NCI-H1417 treated with DMSO at 0.1 percent for 48 hours (cell line): ENCODE data around the gene FAM241B.

Experiments used
- DNase-seq: peaks from one replicate; lab custom pipeline; 2025; lab: John Stamatoyannopoulos, UW

Gene FAM241B

DNA sequence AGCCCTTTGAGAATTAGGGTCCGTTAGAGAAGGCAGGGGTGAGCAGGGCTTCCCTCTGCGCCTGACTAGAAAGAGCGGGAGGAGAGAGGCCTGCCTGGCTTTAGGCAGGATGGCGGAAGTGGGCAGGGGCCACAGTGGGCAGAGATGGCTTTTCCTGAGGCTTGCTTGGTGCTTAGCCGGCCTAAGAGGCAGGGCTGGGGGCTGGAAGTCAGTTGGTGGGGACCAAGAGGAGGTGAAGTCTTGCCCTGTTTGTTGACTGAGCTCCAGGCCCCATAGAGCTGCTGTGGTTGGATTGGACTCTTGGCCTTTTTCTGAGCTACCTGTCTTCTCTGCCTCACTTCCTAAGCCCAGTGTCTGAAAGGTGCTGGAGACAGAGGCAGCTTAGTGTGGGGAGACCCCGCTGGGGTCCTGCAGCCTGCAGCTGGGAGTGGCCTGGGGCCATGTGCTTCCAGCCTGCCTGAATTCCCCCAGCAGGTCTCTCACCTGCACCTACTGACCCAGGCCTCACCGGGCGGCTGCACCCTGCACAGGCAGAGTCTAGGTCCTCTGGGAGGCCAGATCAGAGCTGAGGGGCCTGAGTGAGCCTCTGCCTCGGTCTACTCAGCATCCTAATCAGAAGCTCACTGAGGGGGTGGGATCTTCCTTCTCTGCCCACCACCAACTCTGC lies 4.8 kb downstream of the FAM241B start:
- no peak for DNase-seq

DNA sequence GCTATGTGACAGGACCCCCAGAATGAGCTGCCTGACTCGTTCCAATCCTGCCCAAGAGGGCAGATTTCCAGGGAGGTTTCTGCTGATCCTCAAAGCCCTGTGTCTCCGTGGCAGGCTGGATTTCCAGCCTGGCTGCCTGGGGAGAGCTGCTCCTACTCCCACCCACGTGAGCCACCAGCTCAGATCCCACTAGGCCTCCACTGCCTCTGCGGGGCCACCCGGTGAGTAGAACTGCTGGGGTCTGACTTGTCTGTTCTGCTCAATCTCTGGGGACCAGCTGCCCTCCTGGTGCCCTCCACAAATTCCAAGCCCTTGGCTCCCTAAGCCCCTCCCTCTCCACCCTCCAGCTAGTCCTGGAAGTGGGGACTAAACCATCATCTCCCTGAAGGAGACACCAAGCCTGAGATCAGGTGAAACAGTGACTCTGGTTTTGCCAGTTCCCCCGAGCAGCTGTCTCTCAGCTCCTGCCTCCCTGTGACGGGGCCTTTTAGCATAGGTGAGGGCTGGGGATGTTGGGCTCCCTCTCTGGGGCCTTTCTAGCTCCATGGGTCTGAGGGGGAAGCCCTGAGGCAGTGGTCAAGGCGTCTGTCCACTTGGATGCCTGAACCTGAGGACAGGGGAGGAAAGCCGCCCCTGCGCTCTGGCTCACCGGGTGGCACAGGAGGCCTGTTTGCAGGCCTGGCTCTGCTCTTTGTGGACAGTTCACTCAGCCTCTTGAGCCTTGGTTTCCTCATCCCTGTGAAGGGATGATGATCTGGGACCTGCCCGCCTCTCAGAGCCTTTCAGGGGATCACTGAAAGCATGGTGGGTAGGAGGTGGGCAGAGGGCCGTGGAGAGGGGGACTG lies 5.6 kb downstream of the FAM241B start:
- no peak for DNase-seq

- DNase-seq, result no peak
Observed at GRCh38 chr10:69636273-69636575, 6.2 kb downstream of the FAM241B start.

- DNase-seq, result no peak
Observed at GRCh38 chr10:69636626-69637605, 6.9 kb downstream of the FAM241B start.

DNA sequence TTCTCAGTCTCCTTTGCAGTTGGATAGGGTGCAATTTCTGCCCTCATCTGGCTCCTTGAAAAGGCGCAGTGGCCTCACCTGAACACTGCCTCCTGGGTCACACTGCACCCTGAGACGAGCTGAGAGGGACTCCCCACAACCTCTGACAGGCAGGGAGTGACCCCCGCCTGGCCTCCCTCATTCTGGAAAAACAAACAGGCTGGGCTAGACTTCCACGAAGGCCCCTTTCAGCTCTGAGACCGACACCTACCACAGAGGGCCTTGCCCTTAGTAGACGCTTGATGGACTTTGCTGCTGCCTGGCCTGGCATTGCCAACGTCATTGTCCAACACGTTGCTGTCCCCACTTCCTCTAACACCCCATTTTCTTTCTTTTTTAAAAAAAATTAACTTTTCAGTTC lies 8.6 kb downstream of the FAM241B start:
- DNase-seq, result no peak

DNA sequence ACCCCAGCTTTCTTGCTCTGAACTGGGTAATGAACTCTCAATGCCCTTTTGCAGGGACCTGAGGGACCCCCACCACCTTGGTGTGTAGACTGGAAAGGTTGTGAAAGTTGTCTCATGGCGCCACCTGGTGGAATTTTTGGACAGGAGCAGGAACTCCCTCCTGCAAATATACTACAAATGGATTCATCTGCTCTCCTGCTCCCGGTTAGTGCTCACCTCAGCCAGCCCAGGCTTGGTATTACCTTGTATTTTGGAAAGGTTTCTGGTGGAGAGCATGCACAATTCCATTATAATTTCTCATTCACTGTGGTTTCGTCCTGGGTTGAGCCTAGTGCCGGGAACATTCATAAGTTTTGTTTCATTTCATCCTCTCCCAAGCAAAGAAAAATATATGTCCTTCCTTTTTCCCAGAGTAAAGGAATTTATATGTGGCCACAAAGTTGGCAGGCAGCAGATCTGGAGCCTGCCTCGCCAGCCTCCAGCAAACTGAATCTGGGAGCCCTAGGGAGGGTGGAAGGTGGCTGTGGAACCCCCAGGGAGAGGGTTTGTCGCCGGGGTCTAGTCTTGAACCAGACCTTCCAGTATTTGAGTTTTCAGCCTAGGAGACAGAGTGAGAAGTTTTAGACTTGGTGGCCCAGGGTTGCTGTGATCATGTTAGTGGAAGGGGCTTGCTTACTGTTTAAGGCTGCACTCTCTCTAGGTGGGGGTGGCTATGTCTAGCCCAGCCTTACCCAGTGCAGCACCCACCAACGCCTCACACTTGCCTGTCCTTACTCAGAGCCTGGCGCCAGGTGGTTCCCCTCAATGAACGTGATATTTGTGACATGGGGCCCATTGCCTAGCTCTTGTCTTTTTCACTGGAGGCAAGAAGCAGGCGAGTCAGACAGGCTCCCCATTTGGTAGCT lies 9.5 kb downstream of the FAM241B start:
- DNase-seq, result no peak

DNA sequence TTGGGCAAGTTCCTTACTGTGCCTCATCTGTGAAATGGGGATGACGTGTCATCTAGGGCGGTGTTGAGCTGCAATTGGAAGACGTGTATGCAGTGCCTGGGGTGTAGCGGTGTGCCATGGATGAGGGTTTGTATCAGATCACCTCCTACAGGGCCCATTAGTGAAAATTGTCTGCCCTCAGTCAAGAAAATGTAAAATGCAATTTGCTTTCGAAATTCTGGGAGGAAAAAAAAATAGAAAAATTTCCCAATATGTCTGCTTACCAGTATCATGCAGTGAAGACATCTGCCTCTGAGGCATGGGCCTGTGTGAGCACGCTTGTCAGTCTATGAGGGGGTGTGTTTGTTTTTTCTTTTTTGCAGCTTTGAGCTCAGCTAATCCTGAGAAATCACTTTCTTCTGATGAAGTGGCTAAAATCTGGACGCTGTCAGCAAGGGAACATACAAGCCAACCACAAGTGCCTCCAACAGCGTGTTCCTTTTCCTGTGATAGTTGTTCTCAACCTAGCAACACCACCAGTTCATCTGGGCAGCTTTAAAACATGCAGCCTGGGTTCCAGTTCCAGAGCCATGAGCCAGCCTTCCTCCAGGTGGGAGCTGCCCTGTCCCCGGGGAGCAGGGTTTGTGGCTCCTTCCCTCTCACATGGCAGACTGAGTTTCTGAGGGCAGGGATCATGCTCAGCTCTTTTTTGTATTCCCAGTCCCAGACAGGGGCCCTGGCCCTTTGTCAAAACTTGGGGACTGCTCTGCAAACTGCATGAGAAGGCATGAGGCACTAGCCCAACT lies 10.3 kb downstream of the FAM241B start:
- no peak for DNase-seq

- DNase-seq, result no peak
Observed at GRCh38 chr10:69641261-69641980, 11.4 kb downstream of the FAM241B start.

GRCh38 chr10:69642747-69643146 lies 12.7 kb downstream of the FAM241B start:
- no peak for DNase-seq

GRCh38 chr10:69643779-69644657 lies 14.0 kb downstream of the FAM241B start:
- DNase-seq, result no peak

GRCh38 chr10:69644658-69645295 lies 14.7 kb downstream of the FAM241B start:
- no peak for DNase-seq

DNA sequence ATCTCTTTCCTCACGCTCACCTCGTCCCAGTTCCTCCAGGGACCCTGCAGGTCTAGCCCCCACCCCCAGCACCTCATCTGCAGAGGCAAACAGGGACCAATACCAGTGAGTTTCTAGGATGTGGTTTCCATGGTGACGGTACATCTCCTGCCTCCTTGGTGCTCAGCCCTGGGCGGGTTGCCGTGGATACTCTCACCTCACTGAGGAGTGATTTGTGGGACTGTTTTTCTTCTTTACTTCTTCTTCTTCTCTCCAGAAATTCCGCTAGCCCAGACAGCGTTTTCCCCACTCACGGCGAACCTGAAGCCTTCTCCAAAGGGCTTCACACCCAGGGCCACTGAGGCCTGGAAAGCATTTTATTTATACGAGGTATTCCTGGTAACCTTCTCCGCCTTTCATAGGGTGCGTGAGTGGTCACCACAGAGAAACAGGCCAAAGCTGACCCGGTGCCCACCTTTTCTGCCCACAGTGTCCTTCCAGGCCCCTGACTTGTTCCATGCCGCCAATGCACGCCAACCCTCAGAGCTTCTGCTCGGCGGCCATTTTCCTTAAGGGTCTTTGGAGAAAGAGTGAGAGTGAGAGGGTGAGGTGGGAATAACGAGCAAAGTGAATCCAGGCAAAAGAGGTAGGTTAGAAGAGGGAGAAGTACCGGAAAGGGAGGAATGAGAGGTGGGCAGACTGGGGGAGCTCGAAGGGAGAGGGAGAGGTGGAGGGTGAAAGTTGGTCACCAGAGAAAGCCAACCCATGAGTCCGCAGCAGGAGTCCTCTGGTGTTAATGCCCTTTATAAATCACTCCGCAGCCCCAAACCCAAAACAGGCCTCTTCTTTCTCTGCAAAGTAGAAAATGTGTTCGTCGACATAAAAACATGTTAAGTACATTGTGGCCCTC lies 15.5 kb downstream of the FAM241B start:
- no peak for DNase-seq

- no peak for DNase-seq
Observed at GRCh38 chr10:69646185-69647060, 16.4 kb downstream of the FAM241B start.

DNA sequence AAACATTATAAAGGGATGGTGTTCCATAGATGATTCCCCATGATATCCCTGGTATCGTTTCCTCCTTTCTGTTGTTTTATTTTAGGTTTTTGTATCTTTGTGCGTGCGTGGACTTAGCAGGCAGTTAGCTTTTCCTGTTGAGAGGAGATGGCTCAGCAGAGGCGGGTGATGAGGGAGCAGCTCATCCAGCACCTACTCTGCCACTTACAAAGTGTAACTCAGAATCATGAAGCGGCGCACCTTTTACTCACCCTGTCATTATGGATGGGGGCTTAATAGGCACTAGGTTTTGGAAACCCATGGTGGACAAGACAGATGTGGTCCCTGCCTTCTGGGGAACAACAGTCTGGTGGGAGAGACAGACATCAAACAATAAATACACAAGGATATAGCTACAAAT lies 17.1 kb downstream of the FAM241B start:
- DNase-seq, result no peak

DNA sequence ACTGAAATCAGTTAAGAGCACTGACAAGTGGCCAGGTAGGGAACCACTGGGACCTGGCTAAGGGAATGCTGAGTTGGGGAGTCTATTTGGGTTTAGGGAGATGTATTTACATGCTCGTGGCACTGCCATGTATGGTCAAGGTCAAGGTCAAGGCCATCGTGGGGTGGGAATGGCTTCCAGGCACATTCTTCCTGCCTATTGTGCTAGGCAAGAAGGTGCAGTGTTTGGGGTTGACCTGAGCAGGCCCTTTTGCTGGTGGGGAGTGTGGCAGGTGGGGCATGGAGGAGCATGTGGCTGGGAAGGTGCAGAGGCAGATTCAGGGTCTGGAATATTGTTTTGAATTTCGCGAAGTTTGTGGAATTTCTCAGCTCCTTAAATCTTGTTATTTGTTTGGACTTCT lies 17.8 kb downstream of the FAM241B start:
- no peak for DNase-seq

- no peak for DNase-seq
Observed at GRCh38 chr10:69648461-69648860, 18.4 kb downstream of the FAM241B start.
